Brain microvascular endothelial cell (primary cell): ENCODE results near the gene CALD1.
A peak's percentile ranks its signal among the peaks of the same experiment; 100 is the strongest.

ENCODE experiments used
- DNase-seq: peaks from one replicate; pipeline ENCODE4 v3.0.0-alpha.2; 2020
- H3K27ac ChIP-seq: fragments of 250-450 bp; sonication (Bioruptor Pico); 2 replicates; pipeline ENCODE4 v1.5.1; 2020; ENCODE audit warnings: mild to moderate bottlenecking, moderate library complexity
- H3K27me3 ChIP-seq: fragments of 250-450 bp; sonication (Bioruptor Pico); replicated peaks from 2 replicates; pipeline ENCODE4 v1.5.1; 2020; ENCODE audit warnings: mild to moderate bottlenecking
- H3K36me3 ChIP-seq: fragments of 250-450 bp; sonication (Bioruptor Pico); replicated peaks from 2 replicates; pipeline ENCODE4 v1.5.1; 2020; ENCODE audit warnings: mild to moderate bottlenecking
- H3K4me3 ChIP-seq: 2 replicates; pipeline ENCODE4 v1.5.1; 2011; ENCODE audit warnings: low read depth, mild to moderate bottlenecking, control low read depth, low read length, moderate library complexity
- CTCF ChIP-seq: IDR thresholded peaks from 2 replicates; pipeline ENCODE4 v1.5.1; 2011; ENCODE audit warnings: low read depth, mild to moderate bottlenecking, moderate library complexity, low read length, control low read depth, inconsistent platforms; ENCODE audit errors: missing control alignments
- in situ Hi-C: cut with HindIII; loops from 2 replicates; pipeline ENCODE4 v1.10.0; 2017; ENCODE audit warnings: low sequenced_read_pairs, low pct_ligation_motif_present

Gene CALD1

DNA sequence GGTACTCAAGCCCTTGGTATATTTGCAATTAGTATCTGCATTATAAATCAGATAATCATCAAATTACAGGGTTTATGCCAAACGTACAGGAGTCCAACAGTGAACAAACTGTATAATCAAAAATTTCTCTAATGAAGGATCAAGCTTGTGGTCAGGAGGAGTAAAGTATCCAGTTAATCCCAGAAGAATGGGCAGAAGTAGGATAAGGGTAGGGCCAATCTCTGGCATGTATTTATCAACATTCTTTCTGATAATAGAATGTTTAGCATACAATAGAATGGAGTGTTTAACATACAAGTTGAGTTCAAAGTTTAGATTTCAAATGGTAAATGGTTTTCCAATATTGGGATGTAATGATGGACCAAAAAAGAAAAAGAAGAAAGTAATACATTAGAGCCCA is 103.0 kb downstream of the CALD1 start:
- DNase-seq = no peak
- in situ Hi-C loops = no loop called here
- TF ChIP-seq CTCF = no peak
- Histone ChIP-seq H3K27me3 (no peaks in the 10 kb centered on the region), H3K4me3 (no peak overlapping the region), H3K36me3 (peaks cover 23% of the 10 kb centered on the region), H3K27ac (no peak overlapping the region)

DNA sequence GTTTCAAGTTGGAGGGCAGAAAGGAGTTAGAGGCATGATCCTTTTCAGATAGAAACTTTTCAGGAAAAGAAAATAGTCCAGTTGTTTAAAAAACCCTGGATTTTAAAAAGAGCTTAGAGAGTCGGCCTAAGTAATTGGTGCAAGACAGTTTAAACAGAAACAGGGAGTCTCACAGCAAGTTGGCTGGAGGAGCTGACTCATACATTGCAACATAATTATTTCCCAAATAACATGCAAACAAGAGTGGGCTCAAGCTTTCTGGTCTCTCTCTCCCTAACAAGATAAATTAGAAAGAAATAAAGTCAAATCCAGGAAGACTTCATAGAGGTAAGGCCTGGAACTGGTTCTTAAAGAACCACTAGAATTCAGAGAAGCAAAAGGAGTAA is 106.5 kb downstream of the CALD1 start:
- DNase-seq = peak; percentile 65
- peaks cover 22% of the 10 kb centered on the region for H3K36me3 ChIP-seq
- TF ChIP-seq CTCF = no peak
- no peaks in the 10 kb centered on the region for H3K27me3 ChIP-seq
- no peak overlapping the region for H3K4me3 ChIP-seq
- peak overlapping the region; percentile 90 for H3K27ac ChIP-seq
- in situ Hi-C loops = no loop called here

GRCh38 chr7:134886353-134887057 is 107.1 kb downstream of the CALD1 start:
- no peak for TF ChIP-seq CTCF
- Histone ChIP-seq H3K36me3 (peaks cover 19% of the 10 kb centered on the region), H3K4me3 (no peak overlapping the region), H3K27me3 (no peaks in the 10 kb centered on the region), H3K27ac (peak overlapping the region; percentile 90)
- in situ Hi-C loops = no loop called here
- peak; percentile 77 for DNase-seq

- Histone ChIP-seq H3K27me3 (no peaks in the 10 kb centered on the region), H3K36me3 (peaks cover 15% of the 10 kb centered on the region), H3K4me3 (no peak overlapping the region), H3K27ac (peak overlapping the region; percentile 90)
- in situ Hi-C loops = no loop called here
- no peak for TF ChIP-seq CTCF
- DNase-seq = no peak
Observed at GRCh38 chr7:134887523-134887922, 108.1 kb downstream of the CALD1 start.

GRCh38 chr7:134888141-134888740 is 108.8 kb downstream of the CALD1 start:
- in situ Hi-C loops = no loop called here
- no peak for TF ChIP-seq CTCF
- DNase-seq = no peak
- peaks cover 15% of the 10 kb centered on the region for H3K36me3 ChIP-seq
- peak overlapping the region; percentile 4 for H3K27ac ChIP-seq
- H3K4me3 ChIP-seq = no peak overlapping the region
- H3K27me3 ChIP-seq = no peaks in the 10 kb centered on the region
